Stimulated activated CD4-positive, alpha-beta T cell treated with anti-CD3 and anti-CD28 coated beads, Interleukin-4, amount 100 ng/mL, for 24 hours (primary cell): Measurements from ENCODE around the gene ITPR2.

Source experiments
- DNase-seq: peaks from one replicate; pipeline ENCODE4 v3.0.0-alpha.2; 2020

ITPR2 gene

GRCh38 chr12:26754148-26754547 lies 78.8 kb downstream of the ITPR2 start:
- DNase-seq = no peak

GRCh38 chr12:26751179-26751578 lies 81.8 kb downstream of the ITPR2 start:
- no peak for DNase-seq

DNA sequence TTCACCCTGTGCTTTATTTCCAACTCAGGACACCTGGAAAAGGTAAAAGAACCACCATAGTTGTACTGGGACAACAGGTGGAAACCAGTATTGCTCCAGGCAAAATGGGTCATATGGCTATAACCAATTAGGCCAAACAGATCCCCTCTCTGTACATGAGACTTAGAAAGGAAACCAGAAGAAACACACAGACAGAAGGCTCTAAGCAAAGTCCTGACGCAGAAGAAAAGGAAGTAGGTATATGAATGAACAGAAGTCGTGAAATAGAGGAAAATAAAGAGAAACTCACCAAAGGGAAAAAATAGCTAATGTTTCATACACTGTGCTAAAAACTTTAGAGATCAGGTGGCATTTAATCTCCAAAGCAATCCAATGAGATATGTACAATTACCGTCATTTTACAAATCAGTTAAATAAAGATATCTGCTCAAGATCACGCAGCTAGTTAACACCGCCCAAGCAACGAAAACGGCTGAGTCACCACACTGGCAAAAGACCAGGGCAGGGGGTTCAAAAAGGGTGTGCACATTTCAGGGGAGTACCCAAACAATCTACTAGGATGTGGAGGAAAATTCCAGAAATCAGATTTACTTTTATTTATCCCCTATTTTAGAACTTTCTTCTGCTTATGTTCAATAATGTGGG lies 82.3 kb downstream of the ITPR2 start:
- DNase-seq = no peak

GRCh38 chr12:26749781-26750180 lies 83.2 kb downstream of the ITPR2 start:
- no peak for DNase-seq

DNA sequence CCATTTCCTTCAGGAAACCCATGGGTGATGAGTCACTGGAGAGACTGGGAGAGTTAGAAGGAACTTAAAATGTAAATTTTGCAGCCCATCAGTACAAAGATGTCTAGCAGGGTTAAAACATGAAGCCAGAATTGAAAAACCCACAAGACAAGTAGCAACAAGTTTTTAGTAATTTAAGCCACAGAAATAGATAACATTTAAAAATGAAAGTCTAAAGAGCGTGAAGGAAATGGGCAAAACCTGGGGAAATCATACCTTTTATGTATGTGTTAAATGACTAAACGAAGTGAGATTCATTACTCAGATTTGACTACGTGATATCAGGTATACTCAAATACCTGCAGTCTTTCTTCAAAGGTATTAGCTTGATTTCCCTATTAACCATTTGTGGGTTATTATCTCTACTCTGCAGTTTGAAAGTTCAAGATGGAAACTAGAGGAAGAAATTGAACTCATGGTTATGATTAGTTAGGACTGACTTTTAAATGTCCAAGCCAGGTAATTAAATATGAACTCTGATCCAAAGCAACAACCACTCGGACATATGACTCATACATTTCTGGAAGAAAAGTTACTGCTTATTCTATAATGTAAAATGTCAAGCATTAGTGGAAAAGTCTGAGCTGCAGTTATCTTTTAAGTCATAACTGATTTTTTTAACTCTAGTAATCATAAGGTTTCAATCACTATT lies 84.1 kb downstream of the ITPR2 start:
- peak; percentile 9 for DNase-seq

GRCh38 chr12:26748412-26748740 lies 84.6 kb downstream of the ITPR2 start:
- no peak for DNase-seq

DNA sequence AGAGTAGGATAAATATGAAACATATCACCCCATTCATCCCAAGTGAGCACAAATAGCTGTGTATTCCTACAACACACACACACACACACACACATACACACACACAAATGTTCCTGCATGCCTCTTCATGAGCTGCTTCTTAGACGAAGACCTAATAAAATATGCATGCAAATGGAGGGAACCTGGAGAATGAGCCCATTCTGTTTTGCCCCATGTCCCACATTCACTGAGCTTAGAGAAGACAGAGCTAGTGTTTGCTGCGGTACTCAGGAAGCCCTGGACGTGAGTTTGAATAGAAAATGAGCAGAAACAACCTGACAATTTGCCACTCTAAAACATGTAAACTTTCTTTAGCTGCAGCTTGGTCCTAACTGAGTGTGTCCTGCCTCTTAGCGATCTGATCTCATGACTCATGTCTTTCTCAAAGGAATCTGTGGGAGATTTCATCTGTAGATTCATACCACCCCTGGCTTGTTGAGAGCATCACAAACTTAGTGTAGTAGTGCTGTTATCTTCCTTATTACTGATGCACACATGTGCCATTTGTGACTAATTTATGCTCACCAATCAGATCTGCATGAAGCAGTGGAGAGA lies 86.8 kb downstream of the ITPR2 start:
- peak; percentile 6 for DNase-seq

DNA sequence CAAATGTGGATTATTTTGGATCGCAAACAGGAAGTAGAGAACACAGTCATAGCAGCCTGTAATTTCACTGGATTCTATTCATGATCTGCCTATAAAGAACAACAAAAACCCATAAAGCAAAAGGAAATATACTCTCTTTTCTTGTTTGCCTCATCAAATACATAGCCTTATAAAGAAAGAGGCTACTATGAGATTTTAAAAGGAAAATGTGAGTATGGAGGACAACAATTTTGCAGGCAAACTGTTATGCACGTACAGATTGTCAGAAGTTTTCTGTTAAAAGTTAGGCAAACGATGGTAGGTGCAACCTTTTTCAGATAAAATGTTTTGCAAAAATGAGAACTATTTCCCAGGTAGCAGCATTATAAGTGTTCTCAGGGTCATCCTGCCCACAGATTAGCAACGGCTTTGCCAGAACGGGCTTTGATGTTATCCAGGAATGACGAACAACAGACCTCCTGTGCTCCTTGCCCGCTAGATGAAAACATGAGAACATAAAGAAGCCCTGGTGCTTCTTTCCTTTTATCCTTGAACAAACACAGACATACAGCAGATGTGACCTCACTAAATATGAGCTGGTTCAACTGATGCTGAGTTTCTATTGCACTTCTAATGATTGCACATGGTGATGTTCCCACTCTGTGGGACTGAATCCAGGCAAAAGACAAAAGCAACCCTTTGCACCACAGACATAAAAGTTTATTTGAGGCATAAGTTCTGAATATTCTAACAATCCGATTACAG lies 88.1 kb downstream of the ITPR2 start:
- DNase-seq = no peak

DNA sequence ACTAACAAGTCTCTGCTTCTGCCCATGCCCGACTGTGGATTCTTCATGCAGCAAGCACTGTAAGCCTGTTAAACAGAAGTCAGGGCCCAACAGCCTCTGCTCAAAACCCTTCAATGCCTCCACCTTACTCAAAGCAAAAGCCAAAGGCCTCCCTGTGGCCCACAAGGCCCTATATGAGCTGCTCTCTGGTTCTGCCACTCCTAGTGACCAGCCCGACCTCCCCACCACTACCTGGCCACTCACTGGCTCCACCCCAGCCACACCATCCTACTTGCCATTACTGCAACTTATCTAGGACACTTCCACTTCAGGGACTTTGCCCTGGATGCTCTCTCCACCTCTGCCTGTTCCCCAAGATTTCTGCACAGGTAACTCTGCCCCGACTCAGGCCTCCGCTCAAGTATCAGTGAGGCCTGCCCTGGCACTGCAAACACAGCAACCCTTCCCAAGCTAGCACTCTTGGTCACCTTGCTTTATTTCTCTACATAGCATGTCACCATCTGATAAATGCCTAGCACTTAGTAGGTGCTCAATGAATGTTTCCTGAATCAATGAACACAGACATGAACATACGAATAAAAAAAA lies 88.9 kb downstream of the ITPR2 start:
- no peak for DNase-seq

DNA sequence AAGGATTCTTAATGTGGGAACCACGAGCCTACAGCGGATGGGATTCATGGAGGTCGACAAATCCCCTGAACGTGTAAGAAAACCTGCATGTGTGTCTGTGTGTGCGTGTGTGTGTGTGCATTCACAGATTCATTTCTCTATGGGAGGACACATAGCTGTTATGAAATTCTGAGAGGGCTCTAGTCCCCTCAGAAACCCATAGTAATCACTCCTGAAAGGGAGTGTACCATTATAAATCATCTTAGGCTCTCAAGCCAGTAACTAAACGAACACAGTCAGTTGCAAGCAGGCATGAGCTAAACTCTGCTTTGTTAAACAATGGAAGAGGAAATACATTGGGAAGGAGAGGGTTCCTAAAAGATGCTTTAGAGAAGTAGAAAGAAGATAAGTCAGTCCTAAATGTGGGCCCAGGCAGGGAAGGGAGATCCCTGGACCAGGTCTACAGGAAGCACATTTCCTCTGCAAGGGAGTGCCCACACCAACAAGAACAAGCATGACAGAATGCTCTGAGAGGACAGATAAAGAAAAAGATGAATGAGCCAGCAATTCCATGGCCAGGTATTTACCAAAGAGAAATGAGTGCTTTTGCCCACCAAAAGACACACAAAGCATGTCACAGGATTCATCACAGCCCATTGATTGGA lies 91.3 kb downstream of the ITPR2 start:
- no peak for DNase-seq

- DNase-seq = no peak
Observed at GRCh38 chr12:26740991-26741390, 92.0 kb downstream of the ITPR2 start.

DNA sequence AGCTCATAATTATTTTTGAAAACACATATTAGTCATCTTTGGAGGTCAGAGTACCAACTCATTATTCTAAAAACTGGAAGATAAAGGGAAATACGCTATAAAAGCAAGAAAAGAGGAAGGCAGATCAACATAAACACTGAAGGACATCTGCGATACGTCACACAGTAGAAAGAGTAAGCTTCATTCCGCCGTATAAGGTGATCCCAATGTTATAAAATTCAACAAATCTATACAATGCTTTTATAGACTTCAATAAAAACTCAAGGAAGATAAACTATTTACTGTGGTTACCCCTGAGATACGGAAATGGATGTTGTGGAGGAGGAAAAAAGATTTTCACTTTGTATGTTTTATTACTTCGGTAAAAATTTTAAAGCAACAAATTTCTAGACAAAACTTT lies 92.6 kb downstream of the ITPR2 start:
- DNase-seq = no peak

- DNase-seq = no peak
Observed at GRCh38 chr12:26737487-26738030, 95.4 kb downstream of the ITPR2 start.

DNA sequence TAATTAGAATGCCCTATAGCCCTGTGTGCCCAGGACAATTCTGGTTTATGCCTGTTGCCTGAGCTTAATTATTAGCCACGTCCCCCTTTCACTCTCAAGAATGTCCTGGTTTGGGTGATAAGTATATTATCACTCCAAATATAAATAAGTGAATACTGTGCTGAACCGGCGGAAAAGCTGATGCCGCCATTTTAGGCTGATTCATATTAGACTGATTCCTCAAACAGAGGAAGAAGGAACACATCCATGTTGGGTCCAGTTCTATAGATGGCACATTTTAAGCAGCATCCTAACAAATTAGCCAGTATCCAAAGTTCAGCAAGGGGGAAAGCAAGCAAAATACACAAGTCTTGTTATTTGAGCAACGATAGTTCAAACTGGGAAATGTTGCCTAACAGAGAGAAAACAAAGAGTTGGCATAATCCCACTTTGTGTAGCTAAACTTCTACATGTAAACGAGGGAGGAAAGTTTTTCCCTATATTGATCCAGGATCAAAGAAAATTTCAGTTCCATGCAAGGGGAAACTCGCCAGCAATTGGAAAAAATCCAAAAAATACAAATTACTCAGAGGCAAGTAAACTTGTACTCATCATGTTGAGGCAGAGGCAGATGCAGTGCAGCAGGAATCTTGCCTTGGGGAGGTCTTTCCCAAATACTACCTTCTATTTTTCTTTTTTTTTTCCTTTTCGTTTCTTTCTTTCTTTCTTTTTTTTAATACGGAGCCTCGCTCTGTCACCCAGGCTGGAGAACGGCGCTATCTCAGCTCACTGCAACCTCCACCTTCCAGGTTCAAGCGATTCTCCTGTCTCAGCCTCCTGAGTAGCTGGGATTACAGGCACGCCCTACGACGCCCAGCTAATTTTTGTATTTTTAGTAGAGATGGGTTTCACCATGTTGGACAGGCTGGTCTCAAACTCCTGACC lies 96.2 kb downstream of the ITPR2 start:
- DNase-seq = no peak

GRCh38 chr12:26735249-26735639 lies 97.8 kb downstream of the ITPR2 start:
- DNase-seq = no peak

DNA sequence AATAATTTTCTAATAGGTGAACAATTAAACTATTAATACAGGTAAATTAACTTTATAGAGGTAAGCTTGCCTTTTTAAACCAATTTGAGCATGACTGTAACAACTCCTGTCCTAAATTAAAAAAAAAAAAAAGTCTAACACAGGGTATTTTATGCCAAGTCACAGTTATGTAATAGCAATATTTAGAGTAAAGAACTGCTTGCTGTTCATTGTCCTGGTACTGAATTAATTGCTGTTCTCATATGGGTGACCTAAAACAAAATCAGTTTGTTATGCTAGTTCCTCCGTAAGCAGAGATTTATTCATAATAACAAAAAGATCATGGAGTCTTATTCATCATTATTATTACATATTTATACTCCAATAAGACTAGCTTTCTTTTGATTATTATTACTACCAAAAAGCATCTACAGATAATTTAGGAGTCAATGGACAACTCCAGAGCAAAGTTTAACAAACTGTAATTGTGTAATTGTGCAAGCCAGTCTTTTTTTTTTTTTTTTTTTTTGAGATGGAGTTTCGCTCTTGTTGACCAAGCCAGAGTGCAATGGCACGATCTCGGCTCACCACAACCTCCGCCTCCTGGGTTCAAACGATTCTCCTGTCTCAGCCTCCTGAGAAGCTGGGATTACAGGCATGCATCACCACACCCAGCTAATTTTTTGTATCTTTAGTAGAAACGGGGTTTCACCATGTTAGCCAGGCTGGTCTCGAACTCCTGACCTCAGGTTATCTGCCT lies 98.3 kb downstream of the ITPR2 start:
- no peak for DNase-seq

GRCh38 chr12:26732005-26732908 lies 100.7 kb downstream of the ITPR2 start:
- no peak for DNase-seq

- no peak for DNase-seq
Observed at GRCh38 chr12:26730481-26731350, 102.3 kb downstream of the ITPR2 start.
